Mesendoderm (in vitro differentiated cells): Measurements from ENCODE around the gene NAIF1.
A peak's percentile ranks its signal among the peaks of the same experiment; 100 is the strongest.

ENCODE experiments used
- DNase-seq: peaks from one replicate; pipeline ENCODE4 v3.0.0; 2013
- H2AK5ac ChIP-seq: 2 replicates; pipeline ENCODE4 v1.6.1; 2013; ENCODE audit warnings: low read length, inconsistent platforms
- H2BK120ac ChIP-seq: 2 replicates; pipeline ENCODE4 v1.6.1; 2013; ENCODE audit warnings: low read depth, mild to moderate bottlenecking, low read length, moderate library complexity, mixed read lengths
- H2BK15ac ChIP-seq: replicated peaks from 2 replicates; pipeline ENCODE4 v1.6.1; 2013; ENCODE audit warnings: low read depth, mild to moderate bottlenecking, moderate library complexity
- H2BK5ac ChIP-seq: 2 replicates; pipeline ENCODE4 v1.6.1; 2013; ENCODE audit warnings: low read length, inconsistent platforms
- H3K18ac ChIP-seq: 2 replicates; pipeline ENCODE4 v1.6.1; 2013; ENCODE audit warnings: mild to moderate bottlenecking, low read length, mixed read lengths
- H3K23ac ChIP-seq: one replicate; pipeline ENCODE4 v1.6.1; 2013; ENCODE audit warnings: low read length
- H3K27ac ChIP-seq: 2 replicates; pipeline ENCODE4 v1.5.1; 2013; ENCODE audit warnings: low read depth, mild to moderate bottlenecking, inconsistent platforms, low read length, moderate library complexity
- H3K27me3 ChIP-seq: 2 replicates; pipeline ENCODE4 v1.6.1; 2013; ENCODE audit warnings: low read length, control low read depth, mild to moderate bottlenecking, inconsistent platforms; ENCODE audit not compliant: insufficient read depth, poor library complexity
- H3K36me3 ChIP-seq: 2 replicates; pipeline ENCODE4 v1.6.1; 2013; ENCODE audit warnings: low read length, inconsistent platforms; ENCODE audit not compliant: control insufficient read depth, insufficient read depth
- H3K4ac ChIP-seq: one replicate; pipeline ENCODE4 v1.6.1; 2013; ENCODE audit warnings: low read depth, mild to moderate bottlenecking, low read length, moderate library complexity
- H3K4me1 ChIP-seq: 2 replicates; pipeline ENCODE4 v1.6.1; 2013; ENCODE audit warnings: low read depth, low read length, inconsistent platforms; ENCODE audit not compliant: control insufficient read depth
- H3K4me2 ChIP-seq: 2 replicates; pipeline ENCODE4 v1.6.1; 2013; ENCODE audit warnings: low read length
- H3K4me3 ChIP-seq: 2 replicates; pipeline ENCODE4 v1.5.1; 2013; ENCODE audit warnings: mild to moderate bottlenecking, low read length
- H3K56ac ChIP-seq: one replicate; pipeline ENCODE4 v1.6.1; 2013; ENCODE audit warnings: low read length
- H3K79me1 ChIP-seq: 2 replicates; pipeline ENCODE4 v1.6.1; 2013; ENCODE audit warnings: low read length, inconsistent platforms
- H3K79me2 ChIP-seq: 2 replicates; pipeline ENCODE4 v1.6.1; 2013; ENCODE audit warnings: mild to moderate bottlenecking, low read length; ENCODE audit not compliant: control insufficient read depth, insufficient read depth
- H3K9ac ChIP-seq: 2 replicates; pipeline ENCODE4 v1.6.1; 2013; ENCODE audit warnings: low read length, inconsistent platforms
- H4K5ac ChIP-seq: one replicate; pipeline ENCODE4 v1.6.1; 2013; ENCODE audit warnings: low read length
- H4K8ac ChIP-seq: one replicate; pipeline ENCODE4 v1.6.1; 2013; ENCODE audit warnings: low read depth, mild to moderate bottlenecking, control low read depth, low read length, moderate library complexity
- WGBS: extraction: QIAGEN DNeasy Blood & Tissue Kit; methylation state at CpG from one replicate; pipeline ENCODE4 v1.1.7; 2013; ENCODE audit warnings: low lambda C conversion rate, missing lambda C conversion rate; ENCODE audit not compliant: insufficient coverage; ENCODE audit errors: extremely low coverage; 5-methylcytosine and 5-hydroxymethylcytosine counted together

Gene NAIF1

DNA sequence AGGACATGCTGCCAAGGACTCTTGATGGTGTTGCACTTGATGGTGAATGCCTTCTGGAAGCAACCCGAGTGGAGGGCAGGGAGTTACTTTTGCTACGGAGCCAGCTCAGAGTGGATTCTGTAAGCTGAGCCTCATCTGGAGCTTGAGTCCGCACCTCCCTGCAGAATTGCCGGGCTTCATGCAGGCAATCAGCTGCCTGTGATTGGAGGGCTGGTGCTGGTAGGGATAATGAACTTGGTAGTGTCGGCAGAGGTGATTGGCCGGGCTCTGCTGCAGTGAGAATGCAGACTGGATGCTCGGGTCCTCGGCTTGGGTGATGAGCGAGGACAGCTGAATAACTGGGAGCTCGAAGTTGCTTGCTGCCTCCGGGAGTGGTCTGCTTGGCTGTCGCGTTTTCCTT lies 24.0 kb upstream of the NAIF1 start:
- Histone ChIP-seq H3K4me3 (no peak overlapping the region), H3K56ac (peak overlapping the region; percentile 1), H3K27ac (no peak overlapping the region), H3K79me1 (peaks cover 13% of the 10 kb centered on the region), H3K9ac (no peak overlapping the region), H3K4me2 (no peak overlapping the region), H3K4me1 (no peaks in the 10 kb centered on the region), H2BK15ac (no peak overlapping the region), H2BK5ac (no peak overlapping the region), H3K4ac (no peak overlapping the region), H3K27me3 (no peaks in the 10 kb centered on the region), H2AK5ac (no peak overlapping the region), H3K36me3 (no peaks in the 10 kb centered on the region), H3K79me2 (peaks cover 7% of the 10 kb centered on the region), H3K23ac (no peak overlapping the region), H4K8ac (no peak overlapping the region), H3K18ac (no peak overlapping the region), H2BK120ac (no peak overlapping the region), H4K5ac (no peak overlapping the region)
- peak; percentile 94 for DNase-seq
- WGBS = no CpG with 5 or more reads among the region's 13 CpGs

DNA sequence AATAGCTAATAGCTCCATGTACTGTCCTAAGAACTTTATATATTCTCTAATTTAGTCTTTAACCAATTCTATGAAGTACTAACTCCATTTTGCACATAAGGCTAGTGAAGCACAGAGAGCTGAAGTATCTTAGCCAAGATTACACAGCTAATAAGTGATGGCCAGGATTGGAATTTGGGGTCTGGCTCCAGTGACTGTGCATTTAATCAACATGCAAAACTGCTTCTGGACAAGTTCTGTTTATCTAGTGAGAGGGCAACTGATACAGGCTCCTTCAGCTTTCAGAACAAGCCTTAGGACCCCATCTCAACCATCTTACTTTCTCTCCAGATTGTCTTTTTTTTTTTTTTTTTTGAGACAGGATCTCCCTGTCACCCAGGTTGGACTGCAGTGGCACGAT lies 22.2 kb upstream of the NAIF1 start:
- Histone ChIP-seq H3K18ac (no peak overlapping the region), H3K36me3 (no peaks in the 10 kb centered on the region)
- WGBS = no CpG with 5 or more reads among the region's 1 CpG

DNA sequence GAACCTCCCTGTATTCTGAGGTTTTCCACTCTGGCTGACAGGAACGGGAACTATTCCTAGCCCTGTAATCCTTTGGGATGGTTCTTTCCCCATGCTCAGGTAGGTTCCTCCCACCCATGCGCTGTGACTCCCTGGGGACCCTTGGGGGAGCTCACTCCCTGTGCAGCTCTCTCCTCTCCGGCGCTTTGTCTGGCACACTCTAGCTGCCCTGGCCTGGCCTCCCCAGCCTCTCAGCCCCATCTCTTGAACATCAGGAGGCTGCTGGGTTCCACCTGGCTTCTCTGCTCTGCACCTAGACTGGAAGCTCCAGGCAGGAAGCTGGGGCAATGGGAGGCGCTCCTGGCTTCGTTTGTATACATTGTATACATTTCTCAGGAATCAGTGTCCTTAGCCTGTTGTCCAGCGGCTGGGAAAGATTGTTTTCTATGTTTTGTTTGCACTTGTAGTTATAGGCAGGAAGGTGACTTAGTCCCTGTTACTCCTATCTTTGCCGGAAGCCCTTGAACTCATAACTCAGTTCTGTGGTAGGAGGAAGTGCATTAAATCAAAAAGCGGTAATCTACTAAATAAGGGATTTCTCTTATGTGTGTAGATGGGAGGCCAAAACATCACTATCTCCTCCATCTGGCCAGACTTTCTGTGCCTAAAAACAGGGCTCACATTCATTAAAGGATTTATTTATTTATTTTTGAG lies 21.3 kb upstream of the NAIF1 start:
- Histone ChIP-seq H2AK5ac (no peak overlapping the region), H2BK120ac (no peak overlapping the region), H3K27ac (no peak overlapping the region), H3K18ac (no peak overlapping the region), H3K4me3 (no peak overlapping the region), H3K4ac (no peak overlapping the region), H3K79me1 (peaks cover 13% of the 10 kb centered on the region), H3K79me2 (peaks cover 7% of the 10 kb centered on the region), H3K36me3 (no peaks in the 10 kb centered on the region), H3K27me3 (no peaks in the 10 kb centered on the region), H3K9ac (no peak overlapping the region), H3K56ac (no peak overlapping the region), H3K4me1 (no peaks in the 10 kb centered on the region), H2BK15ac (no peak overlapping the region), H4K5ac (no peak overlapping the region), H4K8ac (no peak overlapping the region), H3K23ac (no peak overlapping the region), H2BK5ac (no peak overlapping the region), H3K4me2 (no peak overlapping the region)
- DNase-seq = no peak
- no CpG with 5 or more reads among the region's 9 CpGs for whole genome bisulfite sequencing

More for the DNA sequence above, 22.2 kb upstream of the NAIF1 start:
- Histone ChIP-seq H3K79me2 (peaks cover 7% of the 10 kb centered on the region), H3K4me3 (no peak overlapping the region), H3K27me3 (no peaks in the 10 kb centered on the region), H4K8ac (no peak overlapping the region), H3K4me1 (no peaks in the 10 kb centered on the region), H3K23ac (no peak overlapping the region), H4K5ac (no peak overlapping the region), H3K27ac (no peak overlapping the region), H3K4ac (no peak overlapping the region), H2BK5ac (no peak overlapping the region), H3K9ac (no peak overlapping the region), H2BK15ac (no peak overlapping the region), H3K4me2 (no peak overlapping the region), H2BK120ac (no peak overlapping the region), H3K79me1 (peaks cover 13% of the 10 kb centered on the region), H2AK5ac (no peak overlapping the region), H3K56ac (no peak overlapping the region)
- DNase-seq = no peak

DNA sequence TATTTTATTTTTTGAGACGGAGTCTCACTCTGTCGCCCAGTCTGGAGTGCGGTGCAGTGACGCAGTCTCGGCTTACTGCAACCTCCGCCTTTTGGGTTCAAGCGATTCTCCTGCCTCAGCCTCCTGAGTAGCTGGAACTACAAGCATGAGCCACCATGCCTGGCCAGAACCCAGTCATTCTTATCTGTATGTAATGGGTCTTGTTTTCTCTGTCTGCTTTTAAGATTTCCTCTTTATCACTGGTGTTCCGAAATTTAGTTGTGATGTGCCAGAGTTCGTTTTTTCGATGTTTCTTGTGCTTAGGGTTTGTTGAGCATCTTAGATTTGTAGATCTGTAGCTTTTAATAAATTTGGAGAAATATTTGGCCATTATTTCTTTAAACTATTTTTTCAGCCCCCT lies 20.1 kb upstream of the NAIF1 start:
- Histone ChIP-seq H3K4ac (no peak overlapping the region), H3K27me3 (no peaks in the 10 kb centered on the region), H3K4me2 (no peak overlapping the region), H3K18ac (no peak overlapping the region), H2BK5ac (no peak overlapping the region), H2AK5ac (no peak overlapping the region), H3K27ac (no peak overlapping the region), H3K56ac (no peak overlapping the region), H3K9ac (no peak overlapping the region), H3K79me2 (peaks cover 6% of the 10 kb centered on the region), H3K4me1 (no peaks in the 10 kb centered on the region), H3K36me3 (no peaks in the 10 kb centered on the region), H4K5ac (no peak overlapping the region), H3K4me3 (no peak overlapping the region), H4K8ac (no peak overlapping the region), H3K23ac (no peak overlapping the region), H2BK120ac (no peak overlapping the region), H2BK15ac (no peak overlapping the region), H3K79me1 (peaks cover 11% of the 10 kb centered on the region)
- DNase-seq = no peak
- no CpG with 5 or more reads among the region's 10 CpGs for WGBS

DNA sequence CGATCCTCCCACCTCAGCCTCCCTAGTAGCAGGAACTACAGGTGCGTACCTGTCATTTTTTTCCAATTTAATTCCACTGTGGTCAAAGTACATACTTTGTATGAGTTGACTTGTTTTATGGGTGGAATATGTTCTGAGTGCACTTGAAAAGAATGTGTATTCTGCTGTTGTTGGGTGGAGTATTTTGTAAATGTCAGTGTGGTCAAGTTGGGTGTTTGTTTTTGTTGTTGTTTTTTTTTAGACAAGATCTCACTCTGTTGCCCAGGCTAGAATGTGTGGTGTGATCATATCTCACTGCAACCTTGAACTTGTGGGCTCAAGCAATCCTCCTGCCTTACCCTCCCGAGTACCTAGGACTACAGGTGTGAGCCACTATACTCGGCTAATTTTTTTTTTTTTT lies 18.8 kb upstream of the NAIF1 start:
- H3K79me1 ChIP-seq = peaks cover 7% of the 10 kb centered on the region
- no peak for DNase-seq
- no peak overlapping the region for H3K23ac ChIP-seq
- no peak overlapping the region for H3K4me3 ChIP-seq
- H3K79me2 ChIP-seq = peaks cover 3% of the 10 kb centered on the region
- no CpG with 5 or more reads among the region's 4 CpGs for WGBS
- H2AK5ac ChIP-seq = no peak overlapping the region
- H4K5ac ChIP-seq = no peak overlapping the region
- no peak overlapping the region for H3K18ac ChIP-seq
- no peak overlapping the region for H2BK15ac ChIP-seq
- H3K27ac ChIP-seq = no peak overlapping the region
- H3K4me1 ChIP-seq = no peaks in the 10 kb centered on the region
- no peak overlapping the region for H3K4ac ChIP-seq
- no peak overlapping the region for H3K56ac ChIP-seq
- no peak overlapping the region for H3K9ac ChIP-seq
- H3K36me3 ChIP-seq = no peaks in the 10 kb centered on the region
- H3K4me2 ChIP-seq = no peak overlapping the region
- H4K8ac ChIP-seq = no peak overlapping the region
- no peaks in the 10 kb centered on the region for H3K27me3 ChIP-seq
- H2BK120ac ChIP-seq = no peak overlapping the region
- no peak overlapping the region for H2BK5ac ChIP-seq

DNA sequence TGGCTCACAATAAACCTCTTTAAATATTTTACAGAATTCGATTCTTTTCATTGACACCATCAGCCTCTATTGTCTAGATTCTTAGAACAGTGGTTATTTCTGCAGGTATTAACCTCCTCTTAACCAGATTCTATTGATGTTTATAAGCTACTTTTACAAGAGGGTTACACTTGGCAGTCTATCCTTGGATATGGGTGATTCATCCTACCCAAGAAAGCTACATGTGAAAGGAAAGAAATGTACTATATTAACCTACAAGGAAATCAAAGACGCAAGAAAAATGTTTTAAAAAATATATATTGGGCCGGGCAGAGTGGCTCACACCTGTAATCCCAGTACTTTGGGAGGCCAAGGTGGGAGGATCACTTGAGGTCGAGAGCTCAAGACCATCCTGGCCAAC lies 17.6 kb upstream of the NAIF1 start:
- peaks cover 7% of the 10 kb centered on the region for H3K79me1 ChIP-seq
- H2BK5ac ChIP-seq = no peak overlapping the region
- WGBS = no CpG with 5 or more reads among the region's 4 CpGs
- H3K36me3 ChIP-seq = no peaks in the 10 kb centered on the region
- no peak overlapping the region for H2AK5ac ChIP-seq
- H3K79me2 ChIP-seq = peaks cover 3% of the 10 kb centered on the region
- H2BK15ac ChIP-seq = no peak overlapping the region
- no peak overlapping the region for H3K23ac ChIP-seq
- H3K27me3 ChIP-seq = no peaks in the 10 kb centered on the region
- no peak overlapping the region for H3K18ac ChIP-seq
- no peak overlapping the region for H4K5ac ChIP-seq
- DNase-seq = no peak
- H3K4ac ChIP-seq = no peak overlapping the region
- H2BK120ac ChIP-seq = no peak overlapping the region
- H3K4me3 ChIP-seq = no peak overlapping the region
- H3K9ac ChIP-seq = no peak overlapping the region
- no peak overlapping the region for H3K4me2 ChIP-seq
- H3K4me1 ChIP-seq = no peaks in the 10 kb centered on the region
- no peak overlapping the region for H4K8ac ChIP-seq
- no peak overlapping the region for H3K27ac ChIP-seq
- H3K56ac ChIP-seq = no peak overlapping the region
